Spleen (tissue), 7 donors: ENCODE results near the gene KRT13.

Experiments
- POLR2A ChIP-seq, 3 donors: fragments of 450-650 bp; IDR thresholded peaks; one replicate each; pipeline ENCODE4 v1.5.1; 2017; ENCODE audit warnings: antibody characterized with exemption in 3 of 3, mild to moderate bottlenecking in 1 of 3
- TF ChIP-seq, protein P1 (sequence below), 11 experiments: fragments of 200-600 bp in 7 of 11; fragments of 450-650 bp in 4 of 11; sonication (generic) in 4 of 11; IDR thresholded peaks in 8 of 11; conservative IDR thresholded peaks in 3 of 11; 1 replicate in 7 of 11; 2 replicates in 4 of 11; pipeline versions ENCODE4 v1.4.0 to v1.8.0; 2016 to 2021; ENCODE audit warnings: antibody characterized with exemption in 11 of 11, inconsistent platforms in 4 of 11, mild to moderate bottlenecking in 1 of 11
- donor health status: DM: no; HTN: no; CAD: no; lungs with moderate emphysema.
- donor health status: DM: no; HTN: no; CAD: no.
- donor health status: DM: no; HTN: no; CAD: no.

DNA sequence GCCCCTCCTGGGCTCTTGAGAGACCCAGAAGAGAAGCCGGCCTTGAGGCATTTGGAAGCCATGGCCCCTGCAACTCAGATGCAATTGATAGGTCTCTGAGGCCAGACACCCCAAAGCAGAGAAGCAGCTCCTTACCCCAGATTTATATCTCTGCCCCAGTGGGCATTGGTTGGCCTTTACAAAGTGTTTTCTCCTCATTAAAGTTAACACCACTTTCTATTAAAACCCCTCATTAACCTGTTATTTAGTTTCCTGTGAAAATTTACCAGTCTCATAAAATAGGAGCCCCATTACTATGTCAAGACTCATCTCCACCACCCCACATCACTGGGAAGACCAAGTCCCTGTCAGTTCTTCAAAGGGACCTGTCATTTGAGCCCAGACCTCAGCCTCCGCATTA lies 24.4 kb downstream of the KRT13 start, which contains the start of gene KRT35:
- TF ChIP-seq, protein P1, sequence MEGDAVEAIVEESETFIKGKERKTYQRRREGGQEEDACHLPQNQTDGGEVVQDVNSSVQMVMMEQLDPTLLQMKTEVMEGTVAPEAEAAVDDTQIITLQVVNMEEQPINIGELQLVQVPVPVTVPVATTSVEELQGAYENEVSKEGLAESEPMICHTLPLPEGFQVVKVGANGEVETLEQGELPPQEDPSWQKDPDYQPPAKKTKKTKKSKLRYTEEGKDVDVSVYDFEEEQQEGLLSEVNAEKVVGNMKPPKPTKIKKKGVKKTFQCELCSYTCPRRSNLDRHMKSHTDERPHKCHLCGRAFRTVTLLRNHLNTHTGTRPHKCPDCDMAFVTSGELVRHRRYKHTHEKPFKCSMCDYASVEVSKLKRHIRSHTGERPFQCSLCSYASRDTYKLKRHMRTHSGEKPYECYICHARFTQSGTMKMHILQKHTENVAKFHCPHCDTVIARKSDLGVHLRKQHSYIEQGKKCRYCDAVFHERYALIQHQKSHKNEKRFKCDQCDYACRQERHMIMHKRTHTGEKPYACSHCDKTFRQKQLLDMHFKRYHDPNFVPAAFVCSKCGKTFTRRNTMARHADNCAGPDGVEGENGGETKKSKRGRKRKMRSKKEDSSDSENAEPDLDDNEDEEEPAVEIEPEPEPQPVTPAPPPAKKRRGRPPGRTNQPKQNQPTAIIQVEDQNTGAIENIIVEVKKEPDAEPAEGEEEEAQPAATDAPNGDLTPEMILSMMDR (IDR thresholded peaks at IDR 0.05 in 8 of 11, conservative IDR thresholded peaks at IDR 0.05 in 3 of 11) = no peak
- no peak for TF ChIP-seq POLR2A (IDR thresholded peaks at IDR 0.05)
